HG02973 (cell line): ENCODE results near the gene HMGA1.

Experiments used
- ATAC-seq: cut with Tn5 transposase; IDR thresholded peaks from one replicate; pipeline ENCODE4 v1.9.1; 2021; ENCODE audit warnings: moderate library complexity; ENCODE audit not compliant: unreplicated experiment

HMGA1 gene, protein sequence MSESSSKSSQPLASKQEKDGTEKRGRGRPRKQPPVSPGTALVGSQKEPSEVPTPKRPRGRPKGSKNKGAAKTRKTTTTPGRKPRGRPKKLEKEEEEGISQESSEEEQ

DNA sequence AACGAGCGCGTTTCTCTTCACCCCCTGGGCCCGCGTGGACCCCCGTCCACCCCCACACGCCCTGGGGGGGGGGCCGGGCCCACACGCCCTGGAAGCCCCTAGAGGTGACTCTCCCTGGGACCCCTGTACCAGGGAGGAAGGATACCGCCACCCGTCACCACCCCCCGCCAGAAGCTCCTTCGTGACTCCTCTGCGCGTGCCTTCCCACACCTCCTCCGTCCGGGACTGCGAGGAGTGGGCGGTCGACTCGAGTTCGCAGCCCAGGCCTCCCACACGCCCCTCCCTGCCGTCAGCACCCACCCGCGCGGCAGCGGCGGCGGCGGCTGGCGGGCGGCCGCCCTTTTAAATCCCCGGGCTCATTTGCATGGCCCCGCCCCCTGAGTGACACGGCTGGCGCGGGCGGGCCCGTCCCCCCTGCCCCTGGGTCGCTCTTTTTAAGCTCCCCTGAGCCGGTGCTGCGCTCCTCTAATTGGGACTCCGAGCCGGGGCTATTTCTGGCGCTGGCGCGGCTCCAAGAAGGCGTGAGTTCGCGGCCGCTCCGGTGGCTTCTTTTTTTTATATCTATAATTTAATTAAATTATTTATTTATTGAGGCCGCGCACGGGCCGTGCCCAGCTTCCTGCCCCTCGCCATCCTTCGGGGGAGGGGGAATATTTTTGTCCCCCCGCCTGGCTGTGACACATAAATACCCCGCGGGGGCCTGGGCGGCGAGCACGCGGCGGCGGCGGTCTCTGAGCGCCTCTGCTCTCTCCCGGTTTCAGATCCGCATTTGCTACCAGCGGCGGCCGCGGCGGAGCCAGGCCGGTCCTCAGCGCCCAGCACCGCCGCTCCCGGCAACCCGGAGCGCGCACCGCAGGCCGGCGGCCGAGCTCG, at the start of gene HMGA1:
HMGA1 (plus strand) TSS at position 431 of the 873 bp plus-strand sequence. CDS start 3,908 bp downstream, outside the sequence.
- ATAC-seq = peak; percentile 59

DNA sequence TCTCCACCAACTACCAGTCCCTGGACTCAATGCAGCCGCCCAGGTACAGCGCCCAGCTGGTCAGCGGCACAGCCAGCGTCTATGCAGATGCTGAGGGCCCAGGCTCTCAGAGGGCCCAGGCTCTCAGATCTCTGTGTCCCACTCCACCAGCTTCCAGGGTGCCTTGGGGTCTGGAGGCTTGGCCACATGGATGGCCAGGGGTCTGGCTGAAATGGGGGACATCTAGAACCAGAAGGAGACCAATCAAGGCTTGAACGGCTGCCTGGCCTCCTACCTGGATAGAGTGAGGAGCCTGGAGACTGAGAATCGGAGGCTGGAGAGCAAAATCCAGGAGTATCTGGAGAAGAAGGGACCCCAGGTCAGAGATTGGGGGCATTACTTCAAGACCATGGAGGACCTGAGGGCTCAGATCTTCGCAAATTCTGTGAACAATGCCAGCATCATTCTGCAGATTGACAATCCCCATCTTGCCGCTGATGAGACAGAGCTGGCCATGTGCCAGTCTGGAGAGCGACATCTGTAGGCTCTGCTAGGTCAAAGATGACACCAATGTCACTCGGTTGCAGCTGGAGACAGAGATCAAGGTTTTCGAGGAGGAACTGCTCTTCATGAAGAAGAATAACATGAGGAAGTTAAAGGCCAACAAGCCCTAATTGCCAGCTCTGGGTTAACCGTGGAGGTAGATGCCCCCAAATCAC, 46.7 kb upstream of the HMGA1 start:
- no peak for ATAC-seq

- ATAC-seq = no peak
These were observed 46.1 kb upstream of the HMGA1 start for GRCh38 chr6:34190504-34191122.

DNA sequence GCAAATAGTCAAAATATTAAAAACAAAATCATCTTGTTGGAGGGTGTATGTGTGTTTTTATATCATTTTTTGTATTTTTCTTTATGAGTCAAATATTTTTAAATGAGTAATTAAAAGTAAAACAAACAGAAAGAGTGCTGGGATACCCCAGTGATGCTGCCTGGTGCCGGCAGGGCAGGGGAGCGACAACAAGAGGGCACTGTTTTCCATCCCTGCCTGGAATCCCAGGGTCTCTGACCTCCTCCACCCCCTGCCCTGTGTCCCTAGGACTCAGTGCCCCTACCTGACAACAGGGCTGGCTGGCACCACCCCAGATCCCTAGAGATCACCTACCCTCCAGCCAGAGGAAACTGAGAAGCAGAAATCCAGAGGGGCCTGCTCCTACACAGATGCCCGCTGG, 41.9 kb upstream of the HMGA1 start:
- ATAC-seq = no peak

GRCh38 chr6:34195726-34196115, 41.0 kb upstream of the HMGA1 start:
- ATAC-seq = no peak

GRCh38 chr6:34196116-34196832, 40.4 kb upstream of the HMGA1 start:
- no peak for ATAC-seq

GRCh38 chr6:34196833-34197195, 39.9 kb upstream of the HMGA1 start:
- ATAC-seq = no peak

DNA sequence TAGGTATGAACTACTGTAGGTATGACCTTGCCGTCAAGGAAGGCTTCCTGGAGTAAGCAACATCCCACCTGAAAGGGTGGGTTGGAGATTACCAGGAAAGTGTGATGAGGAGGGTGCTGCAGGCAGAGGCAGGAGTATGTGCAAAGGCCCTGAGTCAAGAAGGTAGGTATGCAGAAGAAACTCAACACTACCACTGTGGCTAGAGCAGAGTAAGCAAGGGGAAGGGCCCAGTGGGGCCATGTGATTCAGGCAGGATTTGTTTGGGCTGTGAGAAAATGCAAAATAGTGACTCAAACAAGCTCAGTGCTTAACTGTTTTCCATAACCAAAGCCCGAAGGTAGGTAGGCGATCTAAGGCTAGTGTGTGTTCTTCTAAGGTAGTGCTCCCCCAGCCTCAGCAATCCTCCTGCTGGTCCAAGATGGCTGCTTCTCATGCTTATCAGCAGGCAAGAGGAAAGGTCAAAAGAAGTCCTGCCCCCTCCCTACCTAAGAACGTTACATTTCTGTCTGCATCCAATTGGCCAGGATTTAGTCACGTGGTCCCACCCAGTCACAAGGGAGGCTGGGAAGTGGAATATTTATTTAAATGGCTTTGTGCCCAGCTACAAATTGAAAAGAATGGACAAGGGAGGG, 36.2 kb upstream of the HMGA1 start:
- ATAC-seq = no peak

DNA sequence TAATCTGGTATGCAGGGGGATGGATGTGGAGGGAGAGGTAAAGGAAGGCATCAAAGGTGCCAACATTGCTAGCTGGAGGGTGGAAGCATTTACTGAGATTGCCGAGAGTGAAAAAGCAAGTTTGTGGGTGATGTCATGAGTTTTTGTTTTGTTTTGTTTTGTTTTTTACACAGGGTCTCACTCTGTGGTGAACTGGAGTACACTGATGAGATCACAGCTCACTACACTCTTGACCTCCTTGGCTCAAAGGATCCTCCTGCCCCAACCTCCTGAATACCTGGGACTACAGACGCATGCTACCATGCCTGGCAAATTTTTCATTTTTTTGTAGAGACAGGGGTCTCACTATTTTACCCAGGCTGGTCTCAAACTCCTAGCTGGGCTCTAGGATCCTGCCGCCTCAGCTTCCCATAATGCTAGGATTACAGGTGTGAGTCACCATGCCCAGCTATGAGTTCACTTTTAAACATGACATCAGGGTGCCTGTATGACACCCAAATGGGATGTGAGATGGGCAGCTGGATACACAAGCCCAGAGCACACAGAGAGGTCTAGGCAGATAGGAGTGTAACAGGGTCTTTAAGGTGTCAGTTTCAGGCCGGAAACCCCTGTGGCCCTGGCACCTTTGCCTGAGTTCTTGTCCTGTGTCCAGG, 35.1 kb upstream of the HMGA1 start:
- ATAC-seq = no peak

GRCh38 chr6:34202329-34203201, 34.1 kb upstream of the HMGA1 start:
- no peak for ATAC-seq

DNA sequence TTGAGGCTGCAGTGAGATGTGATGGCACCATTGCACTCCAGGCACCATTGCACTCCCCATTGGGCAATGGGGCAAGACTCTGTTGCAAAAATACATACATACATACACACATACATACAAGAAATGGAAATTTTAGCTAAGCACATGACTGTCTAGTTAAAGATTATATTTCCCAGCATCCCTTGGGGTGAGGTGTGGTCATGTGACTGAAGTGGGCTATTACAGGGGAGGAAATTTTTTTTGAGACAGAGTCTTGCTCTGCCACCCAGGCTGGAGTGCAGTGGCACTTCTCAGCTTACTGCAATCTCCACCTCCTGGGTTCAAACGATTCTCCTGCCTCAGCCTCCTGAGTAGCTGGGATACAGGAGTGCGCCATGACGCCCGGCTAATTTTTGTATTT, 32.0 kb upstream of the HMGA1 start:
- ATAC-seq = no peak

GRCh38 chr6:34205466-34205865, 31.2 kb upstream of the HMGA1 start:
- no peak for ATAC-seq

GRCh38 chr6:34205916-34206315, 30.8 kb upstream of the HMGA1 start:
- no peak for ATAC-seq

- ATAC-seq = no peak
These were observed 29.9 kb upstream of the HMGA1 start for GRCh38 chr6:34206726-34207125.

DNA sequence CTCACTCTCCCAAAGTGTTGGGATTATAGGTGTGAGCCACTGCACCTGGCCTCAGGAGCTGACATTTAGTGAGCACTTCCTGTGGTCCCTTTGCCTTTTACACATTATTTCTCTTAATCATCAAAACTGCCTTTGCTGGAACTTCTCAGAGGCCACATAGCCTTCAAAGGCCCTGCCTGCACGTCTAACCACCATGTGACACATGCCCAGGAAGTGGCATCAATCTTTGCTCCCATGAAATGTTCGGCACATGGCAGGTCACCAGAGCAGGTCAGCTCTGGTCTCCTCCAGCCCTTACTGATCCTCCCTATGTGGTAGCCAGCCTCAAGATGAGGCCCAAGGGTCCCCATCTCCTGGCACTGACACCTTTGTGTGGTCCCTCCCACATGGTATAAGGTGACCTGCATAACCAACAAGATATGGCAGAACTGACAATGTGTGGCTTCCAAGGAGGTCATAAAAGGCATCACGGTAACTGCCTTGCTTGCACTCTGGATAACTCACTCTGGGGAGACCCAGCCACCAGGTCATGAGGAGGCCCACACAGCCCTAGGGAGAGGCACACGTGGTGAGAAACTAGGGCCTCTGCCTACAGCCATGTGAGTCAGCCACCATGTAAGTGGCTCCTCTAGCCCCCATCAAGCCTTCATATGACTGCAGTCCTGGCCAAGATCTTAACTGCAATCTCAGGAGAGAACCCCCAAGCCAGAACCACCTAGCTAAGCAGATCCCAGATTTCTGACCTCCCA, 28.8 kb upstream of the HMGA1 start:
- ATAC-seq = no peak

DNA sequence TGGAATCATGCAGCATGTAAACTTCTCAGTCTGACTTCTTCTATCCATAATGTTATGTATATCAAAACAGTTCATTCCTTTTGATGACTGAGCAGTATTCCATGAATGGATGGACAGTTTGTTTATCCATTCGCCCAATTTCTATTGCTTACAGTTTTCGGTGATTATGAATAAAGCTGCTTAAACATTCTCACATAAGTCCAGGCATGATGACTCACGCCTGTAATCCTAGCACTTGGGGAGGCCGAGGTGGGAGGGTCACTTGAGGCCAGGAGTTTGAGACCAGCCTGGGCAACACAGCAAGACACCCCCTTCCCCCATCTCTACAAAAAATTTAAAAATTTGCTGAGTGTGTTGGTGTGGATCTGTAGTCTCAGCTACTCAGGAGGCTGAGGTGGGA, 22.9 kb upstream of the HMGA1 start:
- no peak for ATAC-seq

DNA sequence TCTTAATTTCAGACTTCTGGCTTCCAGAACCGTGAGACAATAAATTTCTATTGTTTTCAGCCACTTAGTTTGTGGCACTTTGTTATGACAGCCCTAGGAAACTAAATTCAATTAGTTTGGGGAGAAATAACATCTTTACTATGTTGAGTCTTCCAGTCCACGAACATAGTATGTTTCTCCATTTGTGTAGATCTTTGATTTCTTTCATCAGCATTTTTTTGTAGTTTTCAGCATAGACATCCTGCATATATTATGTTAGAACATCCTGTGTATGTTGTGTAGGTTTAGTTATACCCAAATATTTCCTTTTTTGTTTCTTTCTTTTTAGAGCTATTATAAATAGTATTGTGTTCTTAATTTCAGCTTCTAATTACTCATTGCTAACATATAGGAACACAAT, 18.0 kb upstream of the HMGA1 start:
- ATAC-seq = no peak

- peak; percentile 22 for ATAC-seq
These were observed 13.2 kb upstream of the HMGA1 start for GRCh38 chr6:34223381-34223955.
